WTC11 (cell line): Measurements from ENCODE around the gene SURF1. TPM values are rescaled to one million over a fixed set of nuclear protein-coding genes. Genes with fewer than 3 reads are reported as not detected.

Experiments used
- ATAC-seq: fragments of 200-7000 bp; cut with Tn5 transposase; 2 replicates; pipeline ENCODE4 v1.10.0; 2021; ENCODE audit warnings: mild to moderate bottlenecking, moderate library complexity
- CTCF ChIA-PET: fragments of 300-600 bp; sonication (Branson Sonifier 250); formaldehyde crosslinking; loops from one replicate; lab custom pipeline; 2021; ENCODE audit warnings: antibody characterized with exemption; lab: Charles Lee
- POLR2A ChIA-PET: fragments of 350-600 bp; sonication (Branson Sonifier 250); formaldehyde crosslinking; loops from one replicate; lab custom pipeline; 2021; ENCODE audit warnings: antibody characterized with exemption; lab: Charles Lee
- DNase-seq: peaks from one replicate; pipeline ENCODE4 v3.0.0; 2021; ENCODE audit warnings: low spot score
- H3K27ac Mint-ChIP-seq: 2 replicates; pipeline ENCODE4 v1.8.0; 2021; ENCODE audit warnings: mixed read lengths
- H3K27me3 Mint-ChIP-seq: 2 replicates; pipeline ENCODE4 v1.8.0; 2021; ENCODE audit warnings: low read depth, mild to moderate bottlenecking, moderate library complexity, mixed read lengths
- H3K36me3 Mint-ChIP-seq: 2 replicates; pipeline ENCODE4 v1.8.0; 2021; ENCODE audit warnings: mixed read lengths
- H3K4me1 Mint-ChIP-seq: 2 replicates; pipeline ENCODE4 v1.8.0; 2022; ENCODE audit warnings: mixed read lengths
- H3K4me3 Mint-ChIP-seq: 2 replicates; pipeline ENCODE4 v1.8.0; 2021; ENCODE audit warnings: mild to moderate bottlenecking, moderate library complexity, mixed read lengths
- H3K9me3 Mint-ChIP-seq: 2 replicates; pipeline ENCODE4 v1.8.0; 2021; ENCODE audit warnings: mixed read lengths
- AFF4 ChIP-seq: sonication (generic); formaldehyde crosslinking; IDR thresholded peaks from 2 replicates; pipeline ENCODE4 v1.8.1; 2023; ENCODE audit warnings: mild to moderate bottlenecking, missing genetic modification reagents, borderline replicate concordance
- ATF3 ChIP-seq: sonication (generic); formaldehyde crosslinking; conservative IDR thresholded peaks from 2 replicates; pipeline ENCODE4 v1.8.1; 2022; ENCODE audit warnings: mild to moderate bottlenecking, missing genetic modification reagents
- CREB1 ChIP-seq: sonication (generic); formaldehyde crosslinking; IDR thresholded peaks from 2 replicates; pipeline ENCODE4 v1.8.0; 2023; ENCODE audit warnings: mild to moderate bottlenecking, missing genetic modification reagents
- CREM ChIP-seq: sonication (generic); formaldehyde crosslinking; IDR thresholded peaks from 2 replicates; pipeline ENCODE4 v1.8.1; 2022; ENCODE audit warnings: mild to moderate bottlenecking, missing genetic modification reagents, moderate library complexity
- ELF4 ChIP-seq: sonication (generic); formaldehyde crosslinking; IDR thresholded peaks from 2 replicates; pipeline ENCODE4 v1.8.1; 2022; ENCODE audit warnings: low read depth, mild to moderate bottlenecking, moderate library complexity, missing genetic modification reagents
- JAZF1 ChIP-seq: fragments of 250-450 bp; sonication (Bioruptor Pico); IDR thresholded peaks from 2 replicates; pipeline ENCODE4 v1.9.0; 2021; ENCODE audit warnings: moderate library complexity, mild to moderate bottlenecking, inconsistent platforms
- MAX ChIP-seq: sonication (generic); formaldehyde crosslinking; IDR thresholded peaks from 2 replicates; pipeline ENCODE4 v1.8.0; 2022; ENCODE audit warnings: mild to moderate bottlenecking, missing genetic modification reagents
- MYBL2 ChIP-seq: sonication (generic); formaldehyde crosslinking; IDR thresholded peaks from 2 replicates; pipeline ENCODE4 v1.8.1; 2023; ENCODE audit warnings: mild to moderate bottlenecking, moderate library complexity, missing genetic modification reagents
- PRDM15 ChIP-seq: sonication (generic); formaldehyde crosslinking; IDR thresholded peaks from 2 replicates; pipeline ENCODE4 v1.8.0; 2022; ENCODE audit warnings: missing genetic modification reagents
- RELA ChIP-seq: sonication (generic); formaldehyde crosslinking; IDR thresholded peaks from 2 replicates; pipeline ENCODE4 v1.8.1; 2022; ENCODE audit warnings: missing genetic modification reagents, mild to moderate bottlenecking, borderline replicate concordance
- RORB ChIP-seq: fragments of 250-450 bp; sonication (Bioruptor Pico); IDR thresholded peaks from 2 replicates; pipeline ENCODE4 v1.9.0; 2021; ENCODE audit warnings: mild to moderate bottlenecking
- SMAD3 ChIP-seq: sonication (generic); formaldehyde crosslinking; IDR thresholded peaks from 2 replicates; pipeline ENCODE4 v1.8.0; 2022; ENCODE audit warnings: missing genetic modification reagents, mild to moderate bottlenecking, borderline replicate concordance
- SMAD4 ChIP-seq: sonication (generic); formaldehyde crosslinking; IDR thresholded peaks from 2 replicates; pipeline ENCODE4 v1.8.0; 2022; ENCODE audit warnings: mild to moderate bottlenecking, missing genetic modification reagents
- TP53 ChIP-seq: sonication (generic); formaldehyde crosslinking; IDR thresholded peaks from 2 replicates; pipeline ENCODE4 v1.8.1; 2023; ENCODE audit warnings: mild to moderate bottlenecking, missing genetic modification reagents
- ZBTB43 ChIP-seq: sonication (generic); formaldehyde crosslinking; IDR thresholded peaks from 2 replicates; pipeline ENCODE4 v1.8.1; 2023; ENCODE audit warnings: mild to moderate bottlenecking, missing genetic modification reagents
- total RNA-seq: library from RNA; stranded (reverse); gene quantifications from 3 replicates; pipeline ENCODE4 v1.2.3, GENCODE V29; 2021

Gene SURF1
- total RNA-seq, 1 experiment from 2014 or later, result 33.3 TPM

GRCh38 chr9:133345596-133345995 lies 10.7 kb downstream of the SURF1 start (continued):
- TF ChIP-seq PRDM15, result no peak
- TF ChIP-seq RORB, result no peak
- no peak for TF ChIP-seq CREM (CRISPR knock-in tag)
- TF ChIP-seq MYBL2 (CRISPR knock-in tag), result no peak
- no peak for TF ChIP-seq RELA (CRISPR knock-in tag)
- TF ChIP-seq ELF4, result no peak
- TF ChIP-seq JAZF1 (CRISPR knock-in tag), result no peak
- TF ChIP-seq MAX (CRISPR knock-in tag), result no peak

GRCh38 chr9:133344979-133345378 lies 11.3 kb downstream of the SURF1 start:
- ATAC-seq (no peak), DNase-seq (no peak)
- no peak for TF ChIP-seq SMAD3
- no peak for TF ChIP-seq TP53 (CRISPR knock-in tag)
- TF ChIP-seq ZBTB43 (CRISPR knock-in tag), result no peak
- no peak for TF ChIP-seq CREB1 (CRISPR knock-in tag)
- TF ChIP-seq ATF3 (CRISPR knock-in tag), result no peak
- no peak for TF ChIP-seq AFF4 (CRISPR knock-in tag)
- CTCF ChIA-PET, result no interaction called here
- Mint-ChIP-seq H3K27me3 (no peaks in the 10 kb centered on the region; the same call in 1 of the 2 replicates), H3K9me3 (no peaks in the 10 kb centered on the region), H3K4me1 (peaks cover 26% of the 10 kb centered on the region), H3K36me3 (peaks cover 69% of the 10 kb centered on the region), H3K4me3 (no peak overlapping the region), H3K27ac (no peak overlapping the region)
- POLR2A ChIA-PET, result no interaction called here

GRCh38 chr9:133344071-133344470 lies 12.2 kb downstream of the SURF1 start:
- Mint-ChIP-seq H3K9me3 (no peaks in the 10 kb centered on the region), H3K4me3 (no peak overlapping the region), H3K4me1 (peaks cover 19% of the 10 kb centered on the region), H3K27ac (no peak overlapping the region), H3K36me3 (peaks cover 69% of the 10 kb centered on the region), H3K27me3 (no peaks in the 10 kb centered on the region; the same call in 1 of the 2 replicates)
- TF ChIP-seq MYBL2 (CRISPR knock-in tag) (no peak), RORB (no peak), SMAD4 (no peak), SMAD3 (no peak)
- DNase-seq, result no peak
- no peak for ATAC-seq
- POLR2A ChIA-PET, result no interaction called here
- CTCF ChIA-PET, result interaction anchor here (0.6 to 3.5 kb wide), 4 partner anchors 10 to 157 kb away, joined by 3 to 74 read pairs (median 39); partner anchors contain the start of genes SURF1 and SURF2
